ENCODE measurements around the gene ZDHHC1.

ZDHHC1 gene, protein sequence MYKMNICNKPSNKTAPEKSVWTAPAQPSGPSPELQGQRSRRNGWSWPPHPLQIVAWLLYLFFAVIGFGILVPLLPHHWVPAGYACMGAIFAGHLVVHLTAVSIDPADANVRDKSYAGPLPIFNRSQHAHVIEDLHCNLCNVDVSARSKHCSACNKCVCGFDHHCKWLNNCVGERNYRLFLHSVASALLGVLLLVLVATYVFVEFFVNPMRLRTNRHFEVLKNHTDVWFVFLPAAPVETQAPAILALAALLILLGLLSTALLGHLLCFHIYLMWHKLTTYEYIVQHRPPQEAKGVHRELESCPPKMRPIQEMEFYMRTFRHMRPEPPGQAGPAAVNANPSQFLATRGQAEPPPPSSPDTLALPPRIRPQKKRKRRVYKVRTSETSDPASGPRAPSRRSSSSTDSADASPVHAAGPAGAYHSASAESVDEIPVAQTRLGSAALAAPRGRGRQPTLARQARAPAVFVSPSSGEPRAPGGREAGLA

DNA sequence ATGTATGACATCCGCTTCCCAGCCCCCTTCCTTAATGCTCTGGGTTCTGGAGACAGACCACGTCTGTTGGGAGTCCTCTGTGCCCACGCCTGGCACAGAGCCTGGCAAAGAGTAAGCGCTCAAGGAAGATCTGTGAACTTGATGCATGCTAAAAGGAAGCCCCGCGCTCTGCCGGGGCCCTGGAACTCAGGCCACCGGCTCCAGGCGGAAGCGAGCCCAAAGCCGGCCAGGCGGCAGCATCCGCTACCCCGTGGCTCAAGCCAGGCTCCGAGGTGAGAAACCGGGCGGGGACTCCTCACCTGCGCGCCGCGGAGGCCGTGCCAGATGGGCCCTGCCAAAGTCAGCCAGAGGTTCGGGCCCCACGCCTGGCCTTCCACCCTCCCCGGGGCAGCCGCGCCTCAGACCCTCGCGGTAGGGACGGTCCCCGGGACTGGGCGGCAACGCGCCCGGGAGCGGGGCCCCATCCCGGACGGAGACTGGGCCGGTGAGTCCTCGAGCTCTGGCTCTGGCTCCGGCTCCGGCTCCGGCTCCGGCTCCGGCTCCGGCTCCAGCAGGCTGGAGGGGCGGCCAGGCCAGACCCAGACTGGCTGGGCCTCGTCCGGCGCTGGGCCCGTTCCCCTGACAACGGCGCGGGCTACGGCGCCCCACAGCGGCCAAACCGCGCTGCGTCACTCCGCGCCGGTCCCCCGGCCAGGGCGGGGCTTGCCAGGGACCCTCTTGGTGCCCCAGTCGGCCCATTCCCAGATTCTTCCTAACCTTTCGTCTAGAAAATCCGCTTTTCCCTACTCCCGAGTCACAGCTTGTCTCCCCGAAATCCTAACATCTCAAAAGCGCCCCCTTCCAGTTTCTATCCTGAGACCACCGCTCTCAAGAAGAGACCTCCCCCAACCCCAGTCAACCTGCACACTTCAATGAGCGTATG is at the start of gene ZDHHC1:
Gene ZDHHC1, minus strand, starts transcription at position 606 of the 922 bp plus-strand sequence. CDS start 8,702 bp downstream, outside the sequence.
- H3K4me3 ChIP-seq (ENCODE audit: low read length): peak within 1 kb of the TSS; percentile 75
- peak; percentile 30 for TF ChIP-seq CTCF (conservative IDR thresholded peaks at IDR 0.05; ENCODE audit: low read length)
- peak; percentile 67 for DNase-seq (ENCODE audit: low read depth)

GRCh38 chr16:67464565-67464964 is 48.3 kb upstream of the ZDHHC1 start:
- no peak for TF ChIP-seq CTCF (conservative IDR thresholded peaks at IDR 0.05; ENCODE audit: low read length)
- no peak overlapping the region for H3K4me3 ChIP-seq (ENCODE audit: low read length)

DNA sequence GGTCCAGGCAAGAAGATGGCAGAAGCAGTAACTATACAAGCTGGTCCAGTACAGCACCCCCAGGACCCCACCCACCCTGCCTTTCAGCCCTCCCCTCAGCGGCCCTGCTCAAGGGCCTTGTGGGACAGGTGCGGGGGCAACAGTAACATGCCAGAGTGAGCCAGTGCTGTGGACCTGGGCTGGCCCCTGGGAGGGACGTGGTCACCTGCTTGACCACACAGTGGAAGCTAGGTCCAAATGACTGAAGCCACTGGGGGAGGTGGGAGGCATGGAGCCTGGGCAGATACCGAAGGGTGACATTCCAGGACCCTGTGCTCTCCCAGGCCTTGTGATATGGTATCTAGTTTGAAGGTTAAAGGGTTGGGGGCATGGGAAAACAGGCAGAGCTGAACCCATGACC is 47.4 kb upstream of the ZDHHC1 start:
- DNase-seq (ENCODE audit: low read depth): no peak
- TF ChIP-seq CTCF (conservative IDR thresholded peaks at IDR 0.05; ENCODE audit: low read length): no peak
- no peak overlapping the region for H3K4me3 ChIP-seq (ENCODE audit: low read length)

More at GRCh38 chr16:67464565-67464964, 48.3 kb upstream of the ZDHHC1 start:
- DNase-seq (ENCODE audit: low read depth): no peak

GRCh38 chr16:67463059-67463458 is 46.8 kb upstream of the ZDHHC1 start:
- TF ChIP-seq CTCF (conservative IDR thresholded peaks at IDR 0.05; ENCODE audit: low read length): no peak
- no peak overlapping the region for H3K4me3 ChIP-seq (ENCODE audit: low read length)
- no peak for DNase-seq (ENCODE audit: low read depth)

- TF ChIP-seq CTCF (conservative IDR thresholded peaks at IDR 0.05; ENCODE audit: low read length): no peak
- H3K4me3 ChIP-seq (ENCODE audit: low read length): no peak overlapping the region
- no peak for DNase-seq (ENCODE audit: low read depth)
Measured at GRCh38 chr16:67462279-67462655, 46.0 kb upstream of the ZDHHC1 start.

GRCh38 chr16:67461600-67462278 is 45.5 kb upstream of the ZDHHC1 start:
- no peak overlapping the region for H3K4me3 ChIP-seq (ENCODE audit: low read length)
- DNase-seq (ENCODE audit: low read depth): no peak
- no peak for TF ChIP-seq CTCF (conservative IDR thresholded peaks at IDR 0.05; ENCODE audit: low read length)
